Mesenchymal stem cell (in vitro differentiated cells and primary cell): Measurements from ENCODE around the gene CDC123.

ENCODE experiments used
- DNase-seq: peaks from one replicate; pipeline ENCODE4 v3.0.0-alpha.2; 2013
- H2AFZ ChIP-seq: one replicate; pipeline ENCODE4 v1.6.1; 2013; ENCODE audit warnings: low read depth, mild to moderate bottlenecking, control low read depth, inconsistent platforms, low read length, moderate library complexity
- H2AK5ac ChIP-seq: 2 replicates; pipeline ENCODE4 v1.6.1; 2013; ENCODE audit warnings: low read length, moderate library complexity, mild to moderate bottlenecking, inconsistent platforms; ENCODE audit not compliant: severe bottlenecking
- H2BK120ac ChIP-seq: one replicate; pipeline ENCODE4 v1.6.1; 2013; ENCODE audit warnings: low read depth, mild to moderate bottlenecking, inconsistent platforms, low read length, moderate library complexity
- H2BK12ac ChIP-seq, 2 experiments: one replicate each; pipeline ENCODE4 v1.6.1; 2013; ENCODE audit warnings: inconsistent platforms in 2 of 2, low read length in 2 of 2, mild to moderate bottlenecking in 2 of 2, moderate library complexity in 2 of 2, control low read depth in 1 of 2
- H2BK15ac ChIP-seq: one replicate; pipeline ENCODE4 v1.6.1; 2013; ENCODE audit warnings: mild to moderate bottlenecking, low read depth, inconsistent platforms; ENCODE audit not compliant: poor library complexity, severe bottlenecking
- H2BK5ac ChIP-seq: 2 replicates; pipeline ENCODE4 v1.6.1; 2013; ENCODE audit warnings: low read depth, mild to moderate bottlenecking, low read length, control low read depth, inconsistent platforms; ENCODE audit not compliant: poor library complexity, severe bottlenecking
- H3K14ac ChIP-seq, 2 experiments: one replicate each; pipeline ENCODE4 v1.6.1; 2013; ENCODE audit warnings: inconsistent platforms in 2 of 2, low read length in 2 of 2, control low read depth in 1 of 2, mild to moderate bottlenecking in 1 of 2, moderate library complexity in 1 of 2
- H3K18ac ChIP-seq, 2 experiments: one replicate each; pipeline ENCODE4 v1.6.1; 2013; ENCODE audit warnings: inconsistent platforms in 2 of 2, low read length in 2 of 2, control low read depth in 1 of 2, low read depth in 1 of 2, mild to moderate bottlenecking in 1 of 2
- H3K23ac ChIP-seq, 2 experiments: one replicate each; pipeline ENCODE4 v1.6.1; 2013; ENCODE audit warnings: inconsistent platforms in 2 of 2, low read length in 2 of 2, mild to moderate bottlenecking in 2 of 2, moderate library complexity in 2 of 2, control low read depth in 1 of 2
- H3K27ac ChIP-seq: 2 replicates; pipeline ENCODE4 v1.5.1; 2013; ENCODE audit warnings: mild to moderate bottlenecking, moderate library complexity, low read length, control low read depth, inconsistent platforms; ENCODE audit not compliant: poor library complexity, severe bottlenecking
- H3K27me3 ChIP-seq, 2 experiments: 2 replicates each; pipeline versions ENCODE4 v1.6.1 to v1.7.0; 2013; ENCODE audit warnings: low read length in 2 of 2, mild to moderate bottlenecking in 2 of 2, moderate library complexity in 2 of 2, control low read depth in 1 of 2, inconsistent platforms in 1 of 2; ENCODE audit not compliant: control insufficient read depth in 1 of 2, insufficient read depth in 1 of 2
- H3K36me3 ChIP-seq, 2 experiments: 2 replicates each; pipeline versions ENCODE4 v1.6.1 to v1.7.0; 2013; ENCODE audit warnings: low read length in 2 of 2, control low read depth in 1 of 2, inconsistent platforms in 1 of 2, low read depth in 1 of 2, mild to moderate bottlenecking in 1 of 2; ENCODE audit not compliant: insufficient read depth in 2 of 2, control insufficient read depth in 1 of 2
- H3K4ac ChIP-seq, 2 experiments: one replicate each; pipeline ENCODE4 v1.6.1; 2013; ENCODE audit warnings: inconsistent platforms in 2 of 2, low read length in 2 of 2, mild to moderate bottlenecking in 2 of 2, moderate library complexity in 2 of 2, control low read depth in 1 of 2, low read depth in 1 of 2
- H3K4me1 ChIP-seq: 2 replicates; pipeline ENCODE4 v1.6.1; 2013; ENCODE audit warnings: low read depth, low read length, control low read depth; ENCODE audit not compliant: control insufficient read depth, insufficient read depth
- H3K4me2 ChIP-seq: 2 replicates; pipeline ENCODE4 v1.6.1; 2013; ENCODE audit warnings: low read length, mild to moderate bottlenecking, inconsistent platforms; ENCODE audit not compliant: poor library complexity, severe bottlenecking
- H3K4me3 ChIP-seq, 2 experiments: 2 replicates each; pipeline versions ENCODE4 v1.5.1 to v1.7.0; 2013; ENCODE audit warnings: low read length in 2 of 2, mild to moderate bottlenecking in 2 of 2, control low read depth in 1 of 2, low read depth in 1 of 2; ENCODE audit not compliant: insufficient read depth in 1 of 2
- H3K79me1 ChIP-seq: replicated peaks from 2 replicates; pipeline ENCODE4 v1.6.1; 2013; ENCODE audit warnings: mild to moderate bottlenecking, control low read depth, low read length, inconsistent platforms; ENCODE audit not compliant: poor library complexity, severe bottlenecking
- H3K9ac ChIP-seq: 2 replicates; pipeline ENCODE4 v1.7.0; 2013; ENCODE audit warnings: mild to moderate bottlenecking, low read length, moderate library complexity
- H3K9me3 ChIP-seq: 2 replicates; pipeline ENCODE4 v1.7.0; 2013; ENCODE audit warnings: mild to moderate bottlenecking, low read length; ENCODE audit not compliant: control insufficient read depth
- H4K8ac ChIP-seq: one replicate; pipeline ENCODE4 v1.6.1; 2013; ENCODE audit warnings: inconsistent platforms, mild to moderate bottlenecking, low read length, moderate library complexity
- H4K91ac ChIP-seq: one replicate; pipeline ENCODE4 v1.6.1; 2013; ENCODE audit warnings: mild to moderate bottlenecking, low read length, inconsistent platforms
- WGBS: methylation state at CpG from one replicate; pipeline ENCODE4 v1.1.7; 2013; ENCODE audit warnings: mixed read lengths; 5-methylcytosine and 5-hydroxymethylcytosine counted together

CDC123 gene

DNA sequence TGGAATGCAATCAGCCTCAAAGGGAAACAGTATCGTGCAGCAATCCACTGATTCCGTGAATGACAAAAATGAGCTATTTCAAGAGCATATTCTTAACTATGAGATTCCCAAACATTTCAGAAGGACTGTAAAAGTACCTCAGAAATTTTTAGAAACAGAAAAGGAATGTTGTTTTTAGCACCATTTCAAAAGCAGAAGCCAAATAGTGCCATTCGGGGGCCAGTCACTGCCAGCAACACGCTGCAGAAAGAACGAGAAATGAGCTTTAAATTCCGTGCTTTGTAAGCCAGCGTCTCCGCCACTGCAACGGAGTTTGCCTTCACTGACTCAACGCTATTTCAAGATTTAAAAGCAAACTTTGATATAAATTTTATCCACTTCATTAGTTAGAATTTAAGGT is 6.6 kb upstream of the CDC123 start:
- Histone ChIP-seq H3K27me3 (no peaks in the 10 kb centered on the region), H2AK5ac (no peak overlapping the region), H3K4ac (no peak overlapping the region), H3K23ac (no peak overlapping the region), H3K4me3 (no peak overlapping the region), H3K36me3 (peaks cover 8 to 43% of the 10 kb centered on the region in 2 experiments), H4K91ac (no peak overlapping the region), H4K8ac (no peak overlapping the region), H2BK12ac (no peak overlapping the region), H3K79me1 (peaks cover 27% of the 10 kb centered on the region), H3K27ac (no peak overlapping the region), H2BK15ac (no peak overlapping the region), H3K9me3 (no peaks in the 10 kb centered on the region), H2AFZ (no peak overlapping the region), H3K4me1 (peaks cover 9% of the 10 kb centered on the region), H2BK120ac (no peak overlapping the region), H2BK5ac (no peak overlapping the region), H3K14ac (no peak overlapping the region), H3K4me2 (no peak overlapping the region), H3K18ac (no peak overlapping the region), H3K9ac (no peak overlapping the region)
- WGBS = 94% methylated on average over 5 of the region's 10 CpGs
- no peak for DNase-seq

DNA sequence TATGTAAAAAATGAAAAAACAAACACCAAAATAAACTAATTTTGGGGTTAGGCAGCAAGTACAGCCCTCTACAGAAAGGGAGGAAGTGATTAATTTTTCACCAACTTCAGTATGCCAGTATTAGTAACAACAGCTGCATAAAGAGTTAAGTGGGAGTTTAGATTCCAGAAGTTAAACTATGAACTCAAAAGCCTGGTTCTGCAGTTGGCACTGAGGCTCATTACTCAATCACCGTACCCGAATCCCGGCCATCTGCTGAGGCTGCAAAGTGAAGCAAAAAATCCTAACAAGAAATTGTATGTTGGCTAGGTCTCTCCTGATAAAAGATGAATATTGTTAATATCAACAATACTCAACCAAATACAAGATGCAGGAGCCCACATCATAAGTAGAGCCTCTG is 4.3 kb upstream of the CDC123 start:
- no peak overlapping the region for H2BK5ac ChIP-seq
- peaks cover 4 to 23% of the 10 kb centered on the region in 2 experiments for H3K36me3 ChIP-seq
- peak overlapping the region; percentile 7 for H3K9ac ChIP-seq
- H3K4me1 ChIP-seq = peaks cover 9% of the 10 kb centered on the region
- 88% methylated on average over 3 of the region's 3 CpGs for WGBS
- H3K4ac ChIP-seq = no peak overlapping the region
- DNase-seq = no peak
- no peaks in the 10 kb centered on the region for H3K27me3 ChIP-seq
- H3K14ac ChIP-seq = no peak overlapping the region
- no peak overlapping the region for H2BK15ac ChIP-seq
- H2AK5ac ChIP-seq = no peak overlapping the region
- H3K23ac ChIP-seq = no peak overlapping the region
- no peak overlapping the region for H3K4me2 ChIP-seq
- no peaks in the 10 kb centered on the region for H3K9me3 ChIP-seq
- peaks cover 21% of the 10 kb centered on the region for H3K79me1 ChIP-seq
- peak overlapping the region; percentile 19 for H3K27ac ChIP-seq
- H2BK12ac ChIP-seq = no peak overlapping the region
- no peak overlapping the region for H3K18ac ChIP-seq
- H4K91ac ChIP-seq = no peak overlapping the region
- H3K4me3 ChIP-seq = no peak overlapping the region
- no peak overlapping the region for H4K8ac ChIP-seq
- H2AFZ ChIP-seq = no peak overlapping the region
- no peak overlapping the region for H2BK120ac ChIP-seq

DNA sequence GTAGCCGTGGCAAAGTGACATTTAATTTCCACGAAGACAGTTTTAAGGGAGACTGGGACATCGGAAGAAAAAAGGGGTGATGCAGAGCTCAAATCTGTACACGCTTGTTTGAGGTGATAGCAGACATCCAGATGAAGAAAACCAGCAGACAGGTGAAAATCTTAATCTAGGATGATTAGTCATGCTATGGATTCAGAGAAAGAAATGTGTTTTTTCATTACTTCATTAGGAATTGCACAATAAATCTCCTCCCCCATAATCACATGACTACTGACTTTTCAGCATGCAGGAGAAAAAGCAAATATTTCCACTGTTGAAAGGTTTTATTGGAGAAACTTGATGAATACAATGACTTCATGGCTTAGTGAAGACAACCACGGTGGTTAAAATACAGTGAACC is 2.8 kb upstream of the CDC123 start:
- peak overlapping the region; percentile 67 for H3K9ac ChIP-seq
- DNase-seq = peak; percentile 72
- no peak overlapping the region for H3K4ac ChIP-seq
- H3K9me3 ChIP-seq = no peaks in the 10 kb centered on the region
- H3K4me3 ChIP-seq = peak overlapping the region in 1 of 2 experiments; percentile 94
- H3K79me1 ChIP-seq = peaks cover 10% of the 10 kb centered on the region
- H3K4me1 ChIP-seq = peaks cover 9% of the 10 kb centered on the region
- no peak overlapping the region for H2BK120ac ChIP-seq
- no peak overlapping the region for H2AK5ac ChIP-seq
- WGBS = 93% methylated on average over 4 of the region's 5 CpGs
- no peaks in the 10 kb centered on the region for H3K27me3 ChIP-seq
- H3K27ac ChIP-seq = peak overlapping the region; percentile 29
- no peak overlapping the region for H4K8ac ChIP-seq
- no peak overlapping the region for H2BK15ac ChIP-seq
- no peak overlapping the region for H3K14ac ChIP-seq
- H2BK12ac ChIP-seq = no peak overlapping the region
- H3K23ac ChIP-seq = no peak overlapping the region
- H2BK5ac ChIP-seq = no peak overlapping the region
- peak overlapping the region; percentile 19 for H3K4me2 ChIP-seq
- no peak overlapping the region for H4K91ac ChIP-seq
- no peak overlapping the region for H2AFZ ChIP-seq
- H3K36me3 ChIP-seq = peaks cover 0 to 10% of the 10 kb centered on the region in 2 experiments
- no peak overlapping the region for H3K18ac ChIP-seq

DNA sequence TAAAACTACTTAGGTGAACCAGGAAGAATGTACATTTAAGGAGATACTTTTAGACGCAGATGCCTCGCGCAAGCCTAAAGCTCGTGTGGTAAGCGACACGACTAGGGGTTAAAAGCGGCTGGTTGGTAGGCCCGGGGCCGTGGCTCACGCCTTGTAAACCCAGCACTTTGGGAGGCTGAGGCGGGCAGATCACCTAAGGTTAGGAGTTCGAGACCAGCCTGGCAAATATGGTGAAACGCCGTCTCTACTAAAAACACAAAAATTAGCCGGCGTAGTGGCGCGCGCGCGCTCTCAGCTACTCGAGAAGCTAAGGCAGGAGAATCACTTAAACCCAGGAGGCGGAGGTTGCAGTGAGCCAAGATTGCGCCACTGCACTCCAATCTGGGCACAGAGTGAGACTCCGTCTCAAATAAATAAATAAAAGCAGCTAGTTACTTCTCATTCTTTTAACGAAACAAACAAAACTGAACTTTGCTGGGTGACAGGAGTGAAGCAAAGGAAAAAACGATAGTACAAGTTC is 1.2 kb upstream of the CDC123 start:
- H3K4ac ChIP-seq = peak overlapping the region in 1 of 2 experiments; percentile 19
- H3K36me3 ChIP-seq = peaks cover 0 to 20% of the 10 kb centered on the region in 2 experiments
- peak overlapping the region; percentile 85 for H3K4me2 ChIP-seq
- no peaks in the 10 kb centered on the region for H3K9me3 ChIP-seq
- H4K91ac ChIP-seq = no peak overlapping the region
- peak; percentile 70 for DNase-seq
- H3K23ac ChIP-seq = no peak overlapping the region
- no peak overlapping the region for H3K27ac ChIP-seq
- H3K14ac ChIP-seq = no peak overlapping the region
- WGBS = 3% methylated on average over 26 of the region's 27 CpGs
- no peak overlapping the region for H2BK15ac ChIP-seq
- peak overlapping the region; percentile 98 for H3K9ac ChIP-seq
- no peak overlapping the region for H2BK120ac ChIP-seq
- H2AFZ ChIP-seq = no peak overlapping the region
- no peak overlapping the region for H2BK5ac ChIP-seq
- peak overlapping the region in 1 of 2 experiments; percentile 43 for H3K18ac ChIP-seq
- H3K4me1 ChIP-seq = peaks cover 9% of the 10 kb centered on the region
- peak overlapping the region; percentile 88 to 94 for H3K4me3 ChIP-seq
- no peak overlapping the region for H4K8ac ChIP-seq
- no peaks in the 10 kb centered on the region for H3K27me3 ChIP-seq
- peaks cover 4% of the 10 kb centered on the region for H3K79me1 ChIP-seq
- no peak overlapping the region for H2AK5ac ChIP-seq
- no peak overlapping the region for H2BK12ac ChIP-seq
